H1 (cell line): ENCODE results near the gene TC2N. TPM values are rescaled to one million over a fixed set of nuclear protein-coding genes. Genes with fewer than 3 reads are reported as not detected.

Source experiments
- FOSL1 ChIP-seq: IDR thresholded peaks from 2 replicates; pipeline ENCODE4 v1.6.1; 2011; ENCODE audit warnings: mild to moderate bottlenecking, low read depth, low read length, moderate library complexity; ENCODE audit not compliant: insufficient read depth
- polyA plus RNA-seq, 7 experiments: library from polyadenylated mRNA; depleted of rRNA in 3 of 7; stranded (reverse) in 5 of 7; unstranded in 2 of 7; fragments of >200 nt in 5 of 7; fragments of 200-250 nt in 2 of 7; gene quantifications; 1 replicate in 5 of 7; 2 replicates in 1 of 7; 4 replicates in 1 of 7; pipeline versions ENCODE4 v1.2.1 to v1.2.3, GENCODE V29; 2011 to 2013; ENCODE audit warnings: missing spikeins in 2 of 7, mixed read lengths in 2 of 7
- total RNA-seq: library from RNA; stranded (reverse); fragmentation: NEBNext Ultra II Directional; extraction: Animal tissue kit (Norgen Biotek cat#: 25700); gene quantifications from 2 replicates; pipeline ENCODE4 v1.2.1, GENCODE V29; 2021

The TC2N gene
- total and polyA plus RNA-seq, 2 of the 8 experiments (the other 6 are each of a cell fraction or from before 2014, with no cell fraction given): 9.7 to 36.2 TPM

DNA sequence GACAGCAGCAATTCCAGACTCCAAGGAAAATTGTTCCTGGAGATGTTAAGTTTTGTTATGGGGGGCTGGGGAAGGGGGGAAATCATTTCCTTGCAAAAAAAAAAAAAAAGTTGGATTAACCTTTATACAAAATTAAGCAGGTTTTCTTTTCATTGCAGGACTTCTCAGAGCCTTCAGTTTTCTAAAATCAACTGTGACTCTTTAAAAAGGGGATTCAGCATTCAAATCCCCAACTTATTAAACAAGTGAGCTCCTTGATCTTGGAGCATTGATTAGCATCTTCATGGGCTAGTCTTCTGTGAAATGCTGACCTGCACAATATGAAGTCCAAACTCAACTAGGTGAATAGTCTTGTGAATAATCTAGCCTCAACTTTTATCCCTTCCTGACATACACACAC is 7.1 kb downstream of the TC2N start (continued):
- no peak for TF ChIP-seq FOSL1
